ENCODE data around the gene SLMAP.

The SLMAP gene

DNA sequence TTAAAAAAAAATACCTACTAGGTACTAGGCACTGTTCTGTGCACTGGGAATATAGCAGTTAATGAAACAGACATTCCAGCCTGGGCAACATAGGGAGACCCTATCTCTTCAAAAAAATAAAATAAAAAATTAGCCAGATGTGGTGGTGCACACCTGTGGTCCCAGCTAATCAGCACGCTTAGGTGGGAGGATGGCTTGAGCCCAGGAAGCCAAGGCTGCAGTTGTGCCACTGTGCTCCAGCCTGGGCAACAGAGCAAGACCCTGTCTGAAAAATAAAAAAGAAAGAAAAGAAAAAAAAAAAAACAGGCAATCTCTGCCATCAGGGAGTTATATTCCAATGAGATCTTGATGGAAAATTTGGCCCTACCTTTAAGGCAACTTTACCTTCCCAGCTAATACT lies 137.0 kb downstream of the SLMAP start:
- no peak for DNase-seq

DNA sequence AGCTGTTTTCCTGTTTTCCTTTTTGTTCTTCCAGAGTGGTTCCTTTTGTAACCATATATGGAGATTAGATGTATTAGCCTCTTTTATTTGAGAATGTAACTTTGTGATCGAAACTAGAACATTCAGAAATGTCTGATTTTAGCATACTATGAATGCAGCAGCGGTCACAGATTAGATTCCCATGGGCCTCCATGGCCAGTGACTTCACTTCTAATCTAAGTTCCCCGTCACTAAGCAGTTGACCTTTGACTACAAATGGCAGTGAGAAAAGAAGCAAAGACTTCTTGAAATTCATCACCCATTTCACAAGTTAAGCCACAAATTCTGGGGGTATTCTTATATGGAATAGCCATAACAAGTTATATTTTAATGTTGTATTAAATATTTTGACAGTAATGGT lies 137.6 kb downstream of the SLMAP start:
- no peak for DNase-seq

DNA sequence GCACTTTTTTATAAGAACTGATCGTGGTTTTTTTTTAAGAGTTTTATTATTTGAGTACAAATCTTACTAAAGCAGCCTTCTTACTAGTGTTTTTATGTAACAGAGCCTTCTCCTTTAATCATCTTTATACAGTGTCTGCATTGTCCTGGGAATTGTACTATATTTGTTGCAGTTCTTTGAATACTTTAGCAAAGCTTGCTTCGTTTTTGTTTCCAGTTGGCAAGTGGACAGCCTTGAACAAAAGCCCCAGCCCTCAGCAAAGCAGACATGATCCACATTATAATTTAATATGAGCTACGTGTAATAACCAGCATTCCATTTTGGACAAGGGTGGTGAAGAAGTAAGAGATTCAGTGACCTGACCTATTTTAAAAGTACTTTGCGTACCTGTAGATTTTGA lies 139.9 kb downstream of the SLMAP start:
- DNase-seq: peak in 8 of 56 donors; percentile 1 to 8 (median 4)

DNA sequence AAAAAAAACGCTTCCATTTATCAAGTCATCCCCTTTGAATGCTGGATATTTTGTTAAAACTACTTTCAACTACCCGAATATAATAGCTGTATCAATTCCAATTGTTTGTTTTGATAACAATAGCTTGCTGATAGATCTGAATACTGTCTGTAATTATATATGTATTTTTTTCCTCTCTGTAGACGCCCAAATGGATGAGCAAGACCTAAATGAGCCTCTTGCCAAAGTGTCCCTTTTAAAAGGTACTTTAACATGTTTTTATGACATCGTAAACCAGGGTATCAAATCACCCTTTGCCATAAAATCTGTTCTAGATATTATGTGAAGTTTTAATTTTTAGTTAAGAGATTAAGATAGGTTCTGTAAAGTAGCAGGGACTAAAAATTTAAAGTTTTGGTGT lies 140.6 kb downstream of the SLMAP start:
- no peak for DNase-seq

DNA sequence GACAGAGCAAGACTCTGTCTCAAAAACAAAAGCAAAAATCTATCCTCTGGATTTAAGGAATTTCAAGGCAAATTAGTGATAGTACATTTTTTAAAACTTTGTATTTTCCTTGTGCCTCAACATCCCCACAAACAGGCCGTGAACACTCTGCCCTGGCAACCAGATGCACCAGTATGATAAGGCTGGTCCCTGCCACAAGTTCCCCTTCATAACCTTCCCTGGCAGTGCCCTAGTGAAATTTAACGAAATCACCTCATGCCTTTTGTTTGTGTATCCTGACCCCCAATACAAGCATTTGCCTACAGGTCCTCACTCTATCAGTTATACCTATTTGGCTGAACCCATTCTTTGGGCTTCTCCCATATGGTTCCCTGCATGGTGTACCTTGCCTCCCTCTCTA lies 144.7 kb downstream of the SLMAP start:
- no peak for DNase-seq

DNA sequence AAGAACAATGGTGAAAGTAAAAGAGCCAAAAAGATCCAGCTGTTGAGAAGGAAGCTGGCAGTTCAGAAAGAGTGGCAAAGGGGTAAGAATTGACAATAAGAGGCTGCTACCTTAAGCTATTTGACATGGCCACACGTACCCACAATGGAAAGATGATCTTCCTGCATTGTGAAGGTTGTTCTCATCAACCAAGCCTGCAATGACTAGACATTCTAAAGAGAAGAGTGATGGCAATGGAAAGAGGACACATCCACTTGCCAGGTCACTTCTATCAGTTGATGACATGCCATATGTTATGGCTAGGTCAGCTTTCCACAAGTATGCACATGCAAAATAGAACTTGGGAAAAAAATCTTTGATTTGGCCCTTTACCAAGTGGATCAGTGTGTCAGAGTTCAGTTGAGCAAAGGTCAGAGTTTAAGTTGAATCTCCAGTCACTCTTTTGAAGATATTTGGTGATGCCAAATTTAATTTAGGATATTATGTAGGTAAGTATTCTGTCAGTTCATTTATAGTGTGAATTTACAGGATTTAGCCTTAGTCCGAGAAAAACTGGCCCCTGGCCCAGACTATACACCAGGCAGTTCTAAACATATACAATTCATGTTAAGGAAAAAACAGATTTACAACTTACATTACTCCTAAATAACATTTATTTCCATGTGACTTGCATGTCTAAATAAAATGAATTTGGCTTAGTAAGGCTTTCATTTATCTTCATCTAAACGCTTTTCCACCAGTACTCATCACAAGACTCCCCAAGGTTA lies 147.2 kb downstream of the SLMAP start:
- no peak for DNase-seq

DNA sequence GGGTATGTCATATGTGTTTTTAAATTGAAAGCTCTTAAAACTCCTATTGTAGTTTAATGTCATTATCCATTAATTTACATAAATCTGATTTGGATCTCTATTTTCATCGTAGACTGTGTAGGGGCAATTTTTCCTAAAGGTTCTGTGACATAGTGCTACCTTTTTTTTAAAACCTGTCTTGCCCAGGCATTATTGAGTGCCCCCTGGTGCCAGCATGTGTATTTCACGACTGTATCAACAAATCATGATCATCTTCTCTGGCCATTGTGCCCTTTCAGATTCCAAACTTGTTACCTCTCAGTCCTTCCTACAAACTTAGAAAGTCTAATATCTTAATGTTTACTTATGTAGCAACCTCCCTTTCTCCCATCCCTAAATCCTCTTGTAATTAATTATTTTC lies 154.9 kb downstream of the SLMAP start:
- DNase-seq: no peak

DNA sequence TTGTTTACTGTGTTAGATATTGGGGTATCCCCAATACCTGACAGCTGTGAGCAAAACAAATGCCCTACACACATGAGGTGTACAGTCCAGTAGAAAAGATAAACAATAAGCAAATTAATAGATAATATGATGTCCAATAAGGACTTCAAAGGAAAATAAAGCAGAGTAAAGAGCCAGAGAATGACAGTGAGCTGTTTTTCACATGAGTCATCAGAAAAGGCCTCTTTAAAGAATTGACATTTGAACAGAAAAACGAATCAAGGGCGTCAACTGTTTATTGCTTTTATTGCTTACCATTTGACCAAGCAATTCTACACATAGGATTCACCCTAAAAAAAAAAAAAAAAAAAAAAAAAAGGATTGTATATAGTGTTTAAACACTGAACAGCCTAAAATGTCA lies 155.5 kb downstream of the SLMAP start:
- no peak for DNase-seq

DNA sequence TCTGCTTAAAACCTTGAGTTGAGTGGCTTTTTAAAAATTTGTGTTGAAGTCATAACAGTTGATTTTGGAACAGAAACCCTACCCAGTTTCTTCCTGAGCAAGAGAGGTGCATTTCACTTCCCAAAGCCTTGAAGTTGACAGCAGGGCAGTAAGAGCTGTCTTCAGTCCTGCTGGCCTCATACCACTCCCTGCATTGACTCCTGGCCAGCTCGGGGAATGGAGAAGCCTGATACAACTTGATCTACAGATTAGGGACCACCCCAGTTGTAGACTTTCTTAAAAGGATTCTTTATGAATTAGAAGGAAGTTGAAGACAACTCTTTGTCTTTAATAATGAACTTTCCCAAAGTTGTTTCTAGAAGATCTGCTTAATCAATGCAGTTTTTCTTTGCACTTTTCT lies 161.5 kb downstream of the SLMAP start:
- no peak for DNase-seq

DNA sequence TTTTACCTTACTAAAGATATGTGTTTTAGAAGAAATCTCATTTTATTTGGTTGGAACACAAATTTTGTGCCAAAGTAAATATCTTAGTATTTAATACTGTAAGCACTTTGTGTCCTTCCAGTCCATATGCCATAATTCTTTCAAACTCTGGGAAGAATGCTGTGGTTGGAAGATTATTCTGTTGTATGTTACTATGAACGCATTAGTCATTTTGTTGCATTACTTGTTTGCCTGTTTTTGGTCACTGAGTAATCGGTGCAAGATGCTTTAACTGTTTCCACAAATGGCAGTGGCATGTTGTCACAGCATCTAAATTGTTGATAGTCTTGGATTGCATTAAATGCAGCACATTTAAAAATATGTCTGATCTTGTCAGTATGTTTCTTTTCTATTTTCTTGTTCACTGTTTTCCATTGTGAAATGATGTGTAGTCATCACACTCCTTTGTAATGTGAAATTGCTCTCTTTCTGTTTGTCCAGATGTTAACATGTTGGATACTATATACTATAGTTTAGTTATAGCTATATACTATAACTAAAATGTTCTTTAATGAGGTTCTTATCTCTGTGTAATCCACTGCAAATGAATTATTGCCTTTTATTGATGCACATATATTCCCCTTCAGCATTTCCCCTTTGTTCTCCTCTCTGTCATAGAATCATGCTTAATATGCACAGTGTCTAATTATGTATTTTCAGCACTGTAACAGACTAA lies 162.2 kb downstream of the SLMAP start:
- no peak for DNase-seq

DNA sequence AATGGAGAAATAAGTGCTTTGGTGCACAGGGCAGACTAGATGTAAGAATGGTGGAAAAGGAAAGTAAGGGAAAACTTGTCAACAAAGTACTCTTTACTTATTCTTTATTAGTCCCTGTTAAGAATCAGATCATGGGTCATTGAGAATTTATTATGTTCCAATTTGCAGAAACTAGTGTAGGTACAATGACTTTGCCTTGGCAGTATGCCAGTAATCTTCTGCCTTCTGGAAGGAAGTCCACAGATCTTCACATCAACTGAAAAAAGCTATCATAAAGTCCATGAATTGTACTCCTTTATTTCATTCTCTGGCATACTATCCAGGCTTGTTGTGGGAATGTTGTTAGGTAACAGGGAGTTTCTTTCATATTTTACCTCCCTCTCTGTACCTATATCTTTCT lies 163.9 kb downstream of the SLMAP start:
- no peak for DNase-seq

DNA sequence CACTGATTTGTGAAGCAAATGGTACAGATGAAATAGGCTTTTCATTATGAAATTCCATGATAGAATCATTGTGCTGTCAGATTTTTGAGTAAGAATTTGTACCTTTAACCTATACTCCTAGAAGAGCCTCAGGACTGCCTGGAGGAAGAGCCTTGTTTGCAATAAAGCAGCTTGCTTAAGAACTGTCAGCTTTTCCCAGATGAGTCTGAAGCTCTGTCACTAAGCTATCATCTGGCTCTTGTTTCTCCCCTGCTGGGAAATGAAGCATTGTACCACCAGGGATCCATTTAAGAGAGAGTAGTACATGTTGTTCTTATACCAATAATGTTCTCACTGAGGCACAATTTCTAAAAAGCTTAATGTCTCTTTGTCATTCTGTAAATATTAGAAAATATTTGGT lies 167.0 kb downstream of the SLMAP start:
- DNase-seq: no peak

DNA sequence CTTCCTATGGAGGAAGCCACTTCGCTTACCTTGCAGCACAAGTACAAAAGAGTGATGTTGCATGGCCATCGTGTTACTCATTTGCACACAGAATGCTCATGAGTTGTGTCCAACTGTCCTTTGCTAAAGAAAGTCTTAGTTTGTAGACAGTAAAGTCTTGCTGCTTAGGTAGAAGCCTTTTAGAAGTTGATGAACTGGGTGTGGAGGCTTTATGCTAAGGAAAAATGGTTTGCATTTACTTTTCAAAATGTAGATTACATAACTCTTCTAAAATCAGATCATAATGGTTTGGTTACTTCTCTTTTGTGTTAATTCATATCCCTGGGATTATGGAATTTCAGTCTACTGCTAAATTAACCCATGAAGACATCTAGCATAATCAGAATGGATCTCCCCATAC lies 167.6 kb downstream of the SLMAP start:
- DNase-seq: no peak

DNA sequence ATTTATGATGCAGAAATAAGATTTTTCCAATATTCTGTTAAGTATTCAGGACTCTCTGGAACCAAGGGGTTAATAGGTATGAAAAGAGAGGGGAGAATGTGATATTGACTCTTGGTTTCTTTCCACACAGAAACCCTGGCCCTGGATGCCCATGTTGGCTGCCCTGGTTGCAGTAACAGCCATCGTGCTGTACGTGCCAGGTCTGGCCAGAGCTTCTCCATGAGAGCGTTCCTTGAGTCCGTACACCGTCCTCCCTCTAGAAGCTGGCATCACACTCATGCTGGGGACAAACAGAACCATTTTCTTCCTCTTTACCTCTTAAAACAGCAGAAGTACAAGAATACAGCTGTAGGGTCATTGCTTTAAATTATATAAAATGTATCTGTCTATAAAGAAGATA lies 171.1 kb downstream of the SLMAP start:
- no peak for DNase-seq

DNA sequence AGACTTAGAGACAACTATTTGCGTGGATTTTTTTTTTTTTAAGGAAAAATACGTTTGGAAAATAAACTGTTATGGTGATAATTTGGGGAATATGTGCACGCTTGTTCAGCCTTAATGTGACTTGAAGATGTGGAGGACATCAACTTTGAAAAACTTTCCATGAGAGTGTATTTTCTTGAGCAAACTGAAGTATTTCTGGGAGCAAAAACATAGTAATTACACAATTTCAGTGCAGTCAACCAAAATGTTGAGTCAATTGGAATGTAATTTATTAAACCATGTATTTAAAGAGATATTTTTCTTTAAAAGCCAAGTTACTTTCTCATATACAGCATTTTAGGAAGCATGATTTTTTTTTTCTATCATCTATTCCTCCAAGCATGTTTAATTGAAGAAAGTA lies 171.8 kb downstream of the SLMAP start:
- no peak for DNase-seq

DNA sequence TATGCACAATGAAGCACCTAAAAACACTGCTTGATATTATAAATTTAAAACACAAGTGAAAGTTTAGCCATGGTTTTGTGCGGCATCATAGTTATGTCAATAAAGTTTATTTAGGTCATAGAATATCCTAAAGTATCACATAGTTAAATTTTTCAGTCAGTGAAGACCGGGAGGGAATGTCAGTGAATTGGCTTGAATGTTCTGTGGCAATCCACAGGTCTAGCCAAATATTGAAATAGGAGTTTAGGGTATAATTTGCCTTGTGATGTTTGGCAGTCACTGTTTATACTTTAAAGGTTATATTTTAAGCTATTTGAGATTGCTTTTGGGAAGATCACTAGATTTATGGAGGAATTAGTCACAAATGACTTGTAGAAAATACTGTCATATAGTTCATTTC lies 172.4 kb downstream of the SLMAP start:
- no peak for DNase-seq

DNA sequence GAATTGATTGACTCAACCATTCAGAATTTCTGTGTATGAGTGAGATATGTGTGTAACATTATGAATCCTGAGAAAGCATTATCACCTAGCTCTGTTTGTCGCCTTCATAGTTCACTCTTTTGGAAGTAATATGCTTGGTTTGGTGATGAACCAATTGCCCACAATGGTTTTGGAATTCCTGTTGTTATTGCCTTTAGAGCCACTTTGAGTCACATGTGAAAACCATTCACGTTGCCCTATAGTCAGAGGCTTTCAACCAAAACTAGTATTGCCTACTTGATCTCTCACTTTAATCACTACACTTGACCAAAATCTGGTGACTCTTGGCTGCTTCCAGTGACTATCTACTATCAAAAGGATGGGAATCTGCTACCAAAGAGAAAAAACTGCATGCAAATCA lies 173.9 kb downstream of the SLMAP start:
- DNase-seq: no peak

DNA sequence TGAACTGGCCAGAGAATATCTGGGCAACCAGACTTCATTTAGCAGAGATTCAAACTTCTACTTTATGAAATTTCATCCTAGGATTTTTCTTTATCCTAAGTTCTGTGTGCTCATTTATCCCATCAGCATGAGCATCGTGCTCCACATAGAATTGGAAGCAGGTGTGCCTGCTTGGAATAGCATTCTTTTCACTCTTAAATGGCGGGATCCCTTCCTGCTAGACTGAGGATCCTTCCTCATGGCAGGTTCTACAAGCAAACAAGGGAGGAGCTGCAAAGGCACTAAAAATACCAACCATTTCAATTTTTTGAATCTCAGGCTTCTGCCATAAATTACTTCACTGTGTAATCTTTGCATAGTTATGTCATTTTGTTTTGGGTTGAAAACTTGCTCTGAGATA lies 177.5 kb downstream of the SLMAP start:
- no peak for DNase-seq

DNA sequence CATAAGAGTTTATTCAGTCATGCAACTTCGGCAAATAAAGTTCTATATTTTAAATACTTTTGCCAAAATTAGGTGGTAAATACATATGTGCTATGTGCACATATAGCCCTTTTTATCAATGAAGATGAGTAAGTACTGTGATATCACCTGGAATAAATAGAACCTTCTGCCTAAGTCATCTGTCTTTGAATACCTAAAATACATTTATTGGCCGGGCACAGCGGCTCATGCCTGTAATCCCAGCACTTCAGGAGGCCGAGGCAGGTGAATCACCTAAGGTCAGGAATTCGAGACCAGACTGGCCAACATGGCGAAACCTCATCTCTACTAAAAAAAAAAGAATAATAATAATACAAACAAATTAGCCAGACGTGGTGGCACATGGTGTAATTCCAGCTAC lies 178.3 kb downstream of the SLMAP start:
- DNase-seq: no peak

DNA sequence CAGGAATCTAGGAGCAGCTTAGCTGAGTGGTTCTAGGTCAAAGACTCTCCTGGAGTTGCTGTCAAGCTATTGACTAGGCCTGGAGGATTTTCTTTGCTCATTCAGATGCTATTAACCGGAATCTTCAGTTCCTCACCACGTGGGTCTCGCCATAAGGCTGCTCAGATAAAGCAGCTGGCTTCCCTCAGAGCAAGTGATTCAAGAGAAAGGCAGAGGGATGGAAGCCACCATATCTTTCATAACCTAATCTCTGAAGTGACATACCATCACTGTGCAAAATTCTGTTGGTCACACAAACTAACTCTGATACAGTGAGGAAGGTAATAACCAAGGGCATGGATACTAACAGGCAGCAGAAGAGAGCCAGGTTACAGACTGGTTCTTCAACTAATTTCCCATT lies 179.4 kb downstream of the SLMAP start:
- DNase-seq: no peak

DNA sequence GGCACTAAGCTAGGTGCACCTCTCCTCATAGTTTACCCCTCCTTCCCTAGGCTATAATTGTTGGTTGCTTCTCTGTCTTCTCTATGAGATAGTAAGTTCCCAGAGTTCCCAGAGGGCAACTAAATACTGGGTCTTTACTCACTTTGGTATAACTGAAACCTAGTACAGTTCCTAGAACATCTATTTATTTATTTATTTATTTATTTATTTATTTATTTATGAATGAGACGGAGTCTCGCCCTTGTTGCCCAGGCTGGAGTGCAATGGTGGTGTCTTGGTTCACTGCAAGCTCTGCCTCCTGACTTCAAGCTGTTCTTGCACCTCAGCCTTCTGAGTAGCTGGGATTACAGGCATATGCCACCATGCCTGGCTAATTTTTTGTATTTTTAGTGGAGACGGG lies 181.0 kb downstream of the SLMAP start:
- DNase-seq: no peak

DNA sequence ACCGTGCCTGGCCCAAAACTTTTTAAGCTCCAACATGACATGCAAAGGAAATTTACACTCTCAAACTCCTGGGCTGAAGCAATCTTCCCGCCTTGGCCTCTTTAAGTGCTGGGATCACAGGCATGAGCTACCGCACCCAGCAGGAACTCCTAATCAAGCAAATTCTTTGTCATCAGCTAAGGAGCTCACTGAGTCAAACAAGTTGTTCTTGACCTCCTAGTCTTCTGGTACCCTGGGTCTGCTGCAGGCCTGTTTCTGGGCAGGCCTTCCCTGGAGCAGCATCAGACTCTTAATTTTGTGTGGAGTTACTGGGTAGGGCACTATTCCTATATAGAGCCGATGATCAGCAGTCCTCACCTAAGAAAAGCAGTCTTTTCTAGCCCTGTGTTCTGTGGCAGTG lies 183.7 kb downstream of the SLMAP start:
- DNase-seq: no peak

DNA sequence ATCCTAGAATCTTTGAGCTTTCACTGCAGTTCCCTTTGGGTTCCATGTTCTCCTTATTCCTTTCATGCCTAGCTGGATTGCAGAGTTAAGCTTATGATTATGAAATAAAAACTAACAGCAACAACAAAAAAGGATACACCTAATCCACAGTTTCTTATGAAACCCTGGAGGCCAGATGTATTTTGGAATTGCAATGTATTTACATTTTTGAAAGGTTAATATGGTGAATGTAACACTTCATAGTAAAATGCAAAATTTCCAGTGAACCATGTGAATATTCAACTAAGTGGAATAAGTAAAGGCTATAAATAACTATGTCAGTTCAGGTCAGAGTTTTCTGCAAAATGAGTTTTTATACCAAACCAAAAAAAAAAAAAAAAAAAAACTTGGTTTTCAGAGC lies 186.3 kb downstream of the SLMAP start:
- no peak for DNase-seq
